Measurements from ENCODE around the gene EXOC3L1. TPM values are rescaled to one million over a fixed set of nuclear protein-coding genes. Genes with fewer than 3 reads are reported as not detected.

EXOC3L1 gene
- total RNA-seq, 4 donors from 2014 or later: 2.3 to 28.8 (median 3.4) TPM

DNA sequence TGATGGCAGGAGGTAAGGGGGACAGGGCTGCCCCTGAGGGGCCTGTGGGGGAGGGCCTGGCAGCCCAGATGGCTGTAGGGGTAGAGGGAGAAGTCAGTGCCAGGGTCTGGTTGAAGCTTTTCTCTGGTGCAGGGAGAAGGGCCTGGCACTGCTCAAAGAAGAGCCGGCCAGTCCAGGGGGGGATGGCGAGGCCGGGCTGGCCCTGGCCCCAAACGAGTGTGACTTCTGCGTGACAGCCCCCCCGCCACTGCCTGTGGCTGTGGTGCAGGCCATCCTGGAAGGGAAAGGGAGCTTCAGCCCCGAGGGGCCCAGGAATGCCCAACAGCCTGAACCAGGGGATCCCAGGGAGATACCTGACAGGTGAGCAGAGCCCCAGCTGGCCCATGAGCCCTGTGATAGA lies 22.3 kb downstream of the EXOC3L1 start:
- DNase-seq (ENCODE audit: low spot score): no peak
- TF ChIP-seq, protein P1, sequence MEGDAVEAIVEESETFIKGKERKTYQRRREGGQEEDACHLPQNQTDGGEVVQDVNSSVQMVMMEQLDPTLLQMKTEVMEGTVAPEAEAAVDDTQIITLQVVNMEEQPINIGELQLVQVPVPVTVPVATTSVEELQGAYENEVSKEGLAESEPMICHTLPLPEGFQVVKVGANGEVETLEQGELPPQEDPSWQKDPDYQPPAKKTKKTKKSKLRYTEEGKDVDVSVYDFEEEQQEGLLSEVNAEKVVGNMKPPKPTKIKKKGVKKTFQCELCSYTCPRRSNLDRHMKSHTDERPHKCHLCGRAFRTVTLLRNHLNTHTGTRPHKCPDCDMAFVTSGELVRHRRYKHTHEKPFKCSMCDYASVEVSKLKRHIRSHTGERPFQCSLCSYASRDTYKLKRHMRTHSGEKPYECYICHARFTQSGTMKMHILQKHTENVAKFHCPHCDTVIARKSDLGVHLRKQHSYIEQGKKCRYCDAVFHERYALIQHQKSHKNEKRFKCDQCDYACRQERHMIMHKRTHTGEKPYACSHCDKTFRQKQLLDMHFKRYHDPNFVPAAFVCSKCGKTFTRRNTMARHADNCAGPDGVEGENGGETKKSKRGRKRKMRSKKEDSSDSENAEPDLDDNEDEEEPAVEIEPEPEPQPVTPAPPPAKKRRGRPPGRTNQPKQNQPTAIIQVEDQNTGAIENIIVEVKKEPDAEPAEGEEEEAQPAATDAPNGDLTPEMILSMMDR (IDR thresholded peaks at IDR 0.05): no peak
- no peak for ATAC-seq (ENCODE audit: low FRiP score)

- TF ChIP-seq, protein P1 (IDR thresholded peaks at IDR 0.05): no peak
- ATAC-seq (ENCODE audit: low FRiP score) (no peak), DNase-seq (ENCODE audit: low spot score) (no peak)
Measured at GRCh38 chr16:67166598-67167168, 23.3 kb downstream of the EXOC3L1 start.

DNA sequence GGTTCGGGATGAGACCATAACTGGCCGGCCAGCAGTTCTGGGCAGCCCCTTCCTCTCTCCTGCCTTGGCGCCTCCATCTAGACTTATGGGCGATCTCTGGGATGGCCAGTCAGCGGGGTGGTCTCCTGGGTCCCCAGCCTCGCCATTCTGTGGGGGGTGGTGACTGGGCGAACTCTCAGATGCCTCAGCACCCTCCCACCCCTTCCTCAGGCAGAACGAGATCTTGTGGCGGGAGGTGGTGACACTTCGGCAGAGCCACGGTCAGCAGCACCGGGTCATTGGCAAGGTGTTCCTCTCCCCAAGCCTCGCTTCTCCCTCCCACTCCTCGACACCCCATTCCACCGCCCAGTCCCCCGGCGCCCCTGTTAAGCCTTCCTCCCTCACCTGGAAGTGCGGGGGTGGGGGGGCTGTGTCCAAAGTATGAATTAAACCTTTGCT lies 23.8 kb downstream of the EXOC3L1 start:
- DNase-seq (ENCODE audit: low spot score) (no peak), ATAC-seq (ENCODE audit: low FRiP score) (no peak)
- TF ChIP-seq, protein P1 (IDR thresholded peaks at IDR 0.05): no peak

DNA sequence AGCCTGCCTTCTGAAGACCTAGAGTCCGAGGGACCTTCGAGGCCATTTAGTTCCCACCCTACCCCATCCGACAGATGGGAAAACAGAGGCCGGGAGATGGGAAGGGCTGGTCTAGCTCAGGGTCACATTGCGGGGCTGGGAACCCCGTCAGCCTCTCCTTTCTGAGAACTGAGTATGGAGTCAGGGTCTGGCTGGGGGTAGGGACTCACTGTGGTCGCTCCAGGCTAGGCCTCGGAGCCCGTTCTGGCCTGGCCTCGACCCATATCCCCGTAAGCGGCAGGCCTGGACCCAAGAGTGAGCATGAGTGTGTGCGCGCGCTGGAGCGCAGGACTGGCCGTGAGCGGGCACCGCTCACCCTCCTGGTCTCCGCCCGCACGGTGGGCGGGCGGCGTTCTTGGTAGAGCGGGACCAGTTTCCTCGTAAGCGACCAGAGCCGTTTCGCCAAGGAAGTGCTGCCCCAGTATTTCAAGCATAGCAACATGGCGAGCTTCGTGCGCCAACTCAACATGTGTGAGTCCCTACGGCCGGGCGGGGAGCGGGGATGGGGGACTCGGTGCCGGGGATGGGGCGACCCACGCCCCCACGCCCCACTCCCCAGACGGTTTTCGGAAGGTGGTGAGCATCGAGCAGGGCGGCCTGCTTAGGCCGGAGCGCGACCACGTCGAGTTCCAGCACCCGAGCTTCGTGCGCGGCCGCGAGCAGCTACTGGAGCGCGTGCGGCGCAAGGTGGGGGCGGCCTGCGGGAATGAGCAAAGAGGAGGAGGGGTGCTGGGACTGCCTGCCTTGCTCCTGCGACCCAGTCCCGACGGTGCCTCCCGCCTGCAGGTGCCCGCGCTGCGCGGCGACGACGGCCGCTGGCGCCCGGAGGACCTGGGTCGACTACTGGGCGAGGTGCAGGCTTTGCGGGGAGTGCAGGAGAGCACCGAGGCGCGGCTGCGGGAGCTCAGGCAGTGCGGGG lies 24.5 kb downstream of the EXOC3L1 start:
- TF ChIP-seq, protein P1 (IDR thresholded peaks at IDR 0.05): no peak
- DNase-seq (ENCODE audit: low spot score) (no peak), ATAC-seq (ENCODE audit: low FRiP score) (no peak)

DNA sequence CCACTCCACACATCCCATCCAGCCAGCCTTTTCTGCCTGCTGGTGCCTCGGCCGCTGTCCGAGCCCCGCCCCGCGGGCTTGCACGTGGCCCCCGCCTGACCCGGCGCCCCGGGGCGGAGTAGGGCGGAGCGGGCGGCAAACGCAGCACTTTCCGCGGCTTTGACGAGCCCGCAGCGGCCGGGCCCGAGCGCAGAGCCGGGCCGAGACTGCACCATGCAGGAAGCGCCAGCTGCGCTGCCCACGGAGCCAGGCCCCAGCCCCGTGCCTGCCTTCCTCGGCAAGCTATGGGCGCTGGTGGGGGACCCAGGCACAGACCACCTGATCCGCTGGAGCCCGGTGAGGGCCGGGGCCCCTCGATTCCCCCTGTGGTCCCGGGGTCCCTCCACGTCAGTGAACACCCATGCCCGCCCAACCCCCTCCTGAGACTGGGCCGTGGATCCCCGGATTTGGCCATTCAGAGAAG lies 25.3 kb downstream of the EXOC3L1 start, which contains the start of gene HSF4:
TSS of gene HSF4 (plus strand) at position 147 of the 463 bp plus-strand sequence. CDS start at position 214, 67 bp downstream.
- DNase-seq (ENCODE audit: low spot score) (no peak), ATAC-seq (ENCODE audit: low FRiP score) (peak; percentile 37)
- TF ChIP-seq, protein P1 (IDR thresholded peaks at IDR 0.05): no peak

DNA sequence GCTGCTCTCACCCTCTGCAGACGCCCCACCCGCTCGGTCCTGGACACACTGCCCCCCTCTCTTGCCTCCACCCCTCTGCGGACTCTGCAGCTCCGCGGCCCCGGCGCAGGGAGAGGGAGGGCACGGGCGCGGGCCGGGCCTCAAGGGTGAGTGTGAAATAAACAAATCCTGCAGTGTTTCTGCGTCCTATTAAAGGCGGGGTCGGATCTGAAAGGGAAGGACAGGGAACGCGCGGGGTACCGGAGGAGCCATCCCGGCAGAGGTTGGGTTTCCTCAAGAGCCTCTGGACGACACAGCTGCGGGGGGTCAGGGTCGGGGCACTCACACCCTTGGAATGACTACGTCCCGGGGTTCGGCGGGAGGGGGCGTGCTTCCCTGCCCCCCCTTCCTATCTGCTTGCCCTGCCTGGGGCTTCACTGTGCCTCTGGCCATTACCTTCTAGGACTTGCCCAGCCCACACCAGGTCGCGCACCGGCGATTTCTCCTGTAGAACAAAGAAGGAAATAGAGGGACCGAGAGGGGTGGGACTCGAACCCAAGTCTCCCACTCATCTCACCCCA lies 25.9 kb downstream of the EXOC3L1 start:
- no peak for ATAC-seq (ENCODE audit: low FRiP score)
- TF ChIP-seq, protein P1 (IDR thresholded peaks at IDR 0.05): no peak
- DNase-seq (ENCODE audit: low spot score): no peak

Measured in omental fat pad (tissue), 4 donors.